Measurements from ENCODE around the gene ASCL5. TPM values are rescaled to one million over a fixed set of nuclear protein-coding genes. Genes with fewer than 3 reads are reported as not detected.

Gene ASCL5
- total RNA-seq, 1 experiment from 2014 or later, result not detected

DNA sequence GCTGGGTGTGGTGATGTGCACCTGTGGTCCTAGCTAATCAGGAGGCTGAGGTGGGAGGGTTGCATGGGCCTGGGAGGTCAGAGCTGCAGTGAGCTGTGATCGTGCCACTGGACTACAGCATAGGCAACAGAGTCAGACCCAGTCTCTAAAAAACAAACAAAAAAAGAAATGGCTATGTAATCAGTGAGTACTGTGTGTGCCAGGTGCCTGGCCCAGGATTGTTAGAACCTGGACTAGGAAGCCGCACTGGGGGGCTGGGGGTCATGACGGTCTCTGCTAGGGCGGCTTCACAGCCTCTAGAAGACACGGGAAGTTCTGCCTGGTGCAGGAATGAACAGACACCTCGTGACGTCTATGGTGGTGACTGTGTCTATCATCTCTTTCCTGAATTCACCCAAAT is 18.8 kb upstream of the ASCL5 start:
- H3K4me2 ChIP-seq (ENCODE audit: low read depth, low read length, poor library complexity, severe bottlenecking), result no peak overlapping the region

DNA sequence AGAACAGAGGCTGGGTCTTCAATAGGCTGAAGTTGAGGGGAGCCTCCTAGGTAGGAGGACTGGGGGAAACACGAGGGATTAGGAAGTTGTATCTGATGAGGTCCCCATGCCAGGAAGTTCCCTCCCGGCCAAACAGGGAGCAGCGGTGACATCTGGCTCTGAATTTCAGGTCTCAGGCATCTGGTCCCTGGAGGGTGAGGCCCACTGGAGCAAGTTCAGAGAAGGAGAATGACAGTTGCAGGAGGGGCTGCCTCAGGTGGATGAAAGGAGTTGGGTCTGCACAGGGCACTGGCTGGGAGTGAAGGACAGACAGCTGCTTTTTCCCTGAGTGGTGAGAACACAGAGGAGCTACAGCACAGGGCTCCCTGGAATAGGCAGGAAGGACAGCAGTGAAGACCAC is 18.1 kb upstream of the ASCL5 start:
- no peak overlapping the region for H3K4me3 ChIP-seq (ENCODE audit: low read length)
- no peak for DNase-seq
- H3K4me1 ChIP-seq (ENCODE audit: low read length), result peaks cover 7% of the 10 kb centered on the region
- H3K27ac ChIP-seq (ENCODE audit: low read length), result no peak overlapping the region
- no peaks in the 10 kb centered on the region for H3K9me2 ChIP-seq (replicated peaks; ENCODE audit: insufficient read depth, low read length)
- no peak overlapping the region for H2AFZ ChIP-seq (ENCODE audit: low read length)
- H3K9me3 ChIP-seq (ENCODE audit: low read length), result no peaks in the 10 kb centered on the region
- H3K4me2 ChIP-seq (ENCODE audit: low read depth, low read length, poor library complexity, severe bottlenecking), result no peak overlapping the region
- H3K9ac ChIP-seq (ENCODE audit: low read length), result no peak overlapping the region
- no peaks in the 10 kb centered on the region for H3K79me2 ChIP-seq (ENCODE audit: low read length)
- peaks cover 4% of the 10 kb centered on the region; the same call in 1 of the 2 replicates for H4K20me1 ChIP-seq (ENCODE audit: insufficient read depth, low read depth, low read length)
- H3K36me3 ChIP-seq (ENCODE audit: insufficient read depth, low read length), result peaks cover 8% of the 10 kb centered on the region
- H3K27me3 ChIP-seq (ENCODE audit: low read length), result no peaks in the 10 kb centered on the region

More for the DNA sequence above, 18.8 kb upstream of the ASCL5 start:
- Histone ChIP-seq H3K27ac (ENCODE audit: low read length) (no peak overlapping the region), H2AFZ (ENCODE audit: low read length) (no peak overlapping the region), H3K36me3 (ENCODE audit: insufficient read depth, low read length) (peaks cover 8% of the 10 kb centered on the region), H3K9ac (ENCODE audit: low read length) (no peak overlapping the region), H3K4me3 (ENCODE audit: low read length) (no peak overlapping the region), H3K27me3 (ENCODE audit: low read length) (no peaks in the 10 kb centered on the region), H4K20me1 (ENCODE audit: insufficient read depth, low read depth, low read length) (no peaks in the 10 kb centered on the region), H3K4me1 (ENCODE audit: low read length) (no peaks in the 10 kb centered on the region), H3K79me2 (ENCODE audit: low read length) (no peaks in the 10 kb centered on the region), H3K9me2 (replicated peaks; ENCODE audit: insufficient read depth, low read length) (no peaks in the 10 kb centered on the region), H3K9me3 (ENCODE audit: low read length) (no peaks in the 10 kb centered on the region)
- no peak for DNase-seq

DNA sequence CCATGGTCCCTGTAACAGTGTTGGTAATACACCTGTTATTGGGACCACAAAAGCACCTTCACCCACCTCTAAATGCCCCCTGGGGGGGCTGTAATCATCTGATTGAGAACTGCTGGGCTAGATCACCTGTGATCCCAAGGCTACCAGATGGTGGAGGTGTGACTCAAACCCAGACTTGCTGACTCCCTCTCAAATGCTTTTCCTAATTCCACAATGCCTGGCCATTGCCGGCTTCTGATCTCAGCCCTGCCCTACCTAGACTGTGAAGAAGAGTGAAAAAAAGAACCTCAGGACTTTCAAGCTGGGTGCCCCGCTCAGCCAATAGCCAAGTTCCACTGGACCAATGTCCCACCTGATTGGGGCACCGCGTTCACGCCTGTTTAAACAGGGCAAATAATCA is 17.7 kb upstream of the ASCL5 start:
- H3K36me3 ChIP-seq (ENCODE audit: insufficient read depth, low read length), result peaks cover 8% of the 10 kb centered on the region
- no peak overlapping the region for H2AFZ ChIP-seq (ENCODE audit: low read length)
- no peak overlapping the region for H3K27ac ChIP-seq (ENCODE audit: low read length)
- no peaks in the 10 kb centered on the region for H3K9me2 ChIP-seq (replicated peaks; ENCODE audit: insufficient read depth, low read length)
- H3K9me3 ChIP-seq (ENCODE audit: low read length), result no peaks in the 10 kb centered on the region
- no peaks in the 10 kb centered on the region for H3K27me3 ChIP-seq (ENCODE audit: low read length)
- no peak for DNase-seq
- peaks cover 4% of the 10 kb centered on the region; the same call in 1 of the 2 replicates for H4K20me1 ChIP-seq (ENCODE audit: insufficient read depth, low read depth, low read length)
- H3K4me3 ChIP-seq (ENCODE audit: low read length), result no peak overlapping the region
- peaks cover 8% of the 10 kb centered on the region for H3K4me1 ChIP-seq (ENCODE audit: low read length)
- H3K4me2 ChIP-seq (ENCODE audit: low read depth, low read length, poor library complexity, severe bottlenecking), result no peak overlapping the region
- no peak overlapping the region for H3K9ac ChIP-seq (ENCODE audit: low read length)
- H3K79me2 ChIP-seq (ENCODE audit: low read length), result no peaks in the 10 kb centered on the region

DNA sequence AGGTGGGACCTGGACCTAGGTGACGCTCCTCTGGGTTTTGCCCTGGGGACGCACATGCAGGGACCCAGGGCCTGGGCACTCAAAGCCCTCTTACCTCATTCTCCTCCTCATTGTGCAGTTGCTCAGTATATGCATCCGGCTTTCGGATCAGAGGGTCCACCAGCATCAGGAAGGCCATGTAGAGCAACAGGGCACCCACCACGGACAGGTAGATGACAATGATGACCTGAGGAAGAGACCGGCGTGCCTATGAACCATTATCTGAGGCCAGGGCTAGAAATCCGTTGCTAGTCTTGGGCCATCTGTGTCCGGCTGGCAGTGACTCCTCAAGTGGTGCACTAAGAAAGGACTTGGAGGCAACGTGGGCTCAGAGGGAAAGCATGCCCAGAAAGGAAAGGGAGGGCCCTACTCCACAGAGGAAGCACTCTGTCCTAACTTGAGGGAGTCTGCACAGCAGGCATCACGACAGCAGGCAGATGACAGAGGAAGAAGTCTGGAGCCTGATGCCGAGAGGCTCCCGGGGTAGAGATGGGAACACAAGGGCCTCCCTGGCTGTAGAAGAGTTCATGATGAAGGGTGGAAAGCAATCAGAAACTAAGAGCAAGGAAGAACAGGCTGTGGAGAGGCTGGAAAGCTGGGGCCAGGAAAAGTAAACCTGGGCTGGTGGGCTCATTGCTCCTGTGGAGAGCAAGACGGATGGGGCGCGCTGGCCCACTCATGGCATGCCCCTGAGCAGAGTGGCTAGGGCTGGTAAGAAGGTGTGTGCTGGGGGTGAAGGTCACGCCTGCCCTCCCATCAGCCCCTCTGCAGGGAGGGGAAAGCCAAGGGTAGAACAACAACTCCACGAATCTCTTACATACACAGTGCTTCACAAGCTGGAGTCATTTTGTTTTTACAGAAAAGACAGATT is 17.0 kb upstream of the ASCL5 start:
- H3K9ac ChIP-seq (ENCODE audit: low read length), result no peak overlapping the region
- H3K9me2 ChIP-seq (replicated peaks; ENCODE audit: insufficient read depth, low read length), result no peaks in the 10 kb centered on the region
- peaks cover 5% of the 10 kb centered on the region for H3K36me3 ChIP-seq (ENCODE audit: insufficient read depth, low read length)

DNA sequence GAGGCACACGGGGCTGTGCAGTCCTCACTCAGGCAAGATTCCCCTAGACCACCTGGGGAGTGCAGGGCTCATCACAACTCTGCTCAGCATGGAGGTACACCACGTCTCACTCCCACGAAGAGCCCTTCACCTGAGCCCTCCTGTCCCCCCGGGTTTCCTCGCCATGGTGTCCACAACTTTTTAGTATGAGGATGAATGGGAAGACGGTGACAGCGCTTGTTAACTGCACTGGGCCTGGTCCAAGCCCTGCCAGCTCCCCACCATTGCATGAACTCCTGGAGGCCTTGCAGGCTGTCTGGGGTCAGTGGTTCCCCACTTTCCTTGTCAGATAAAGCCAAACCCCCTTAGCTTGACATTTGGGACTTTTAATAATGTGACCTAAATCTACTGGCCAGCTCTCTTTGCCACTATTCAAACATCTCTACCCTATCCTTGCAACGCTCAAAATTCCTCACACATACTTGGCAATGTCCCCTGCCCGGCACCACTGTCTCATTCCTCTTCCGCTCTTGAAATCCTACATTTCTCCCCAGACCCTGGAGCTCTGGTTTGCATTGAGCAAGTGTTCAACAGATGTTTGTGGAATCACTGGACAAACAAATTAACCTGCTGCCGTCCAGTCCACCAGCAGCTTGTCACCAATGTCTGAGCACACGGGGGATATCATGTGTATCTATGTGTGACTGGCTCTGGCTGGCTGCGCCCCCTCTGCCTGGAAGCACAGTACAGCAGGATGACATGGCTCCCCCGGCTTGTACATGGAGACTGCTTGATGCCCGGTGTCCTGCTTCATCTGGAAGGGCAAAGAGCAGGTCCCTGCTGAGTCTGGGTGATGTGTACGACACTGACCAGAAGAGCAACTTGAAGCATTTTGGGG is 16.1 kb upstream of the ASCL5 start:
- Histone ChIP-seq H3K27ac (ENCODE audit: low read length) (no peak overlapping the region), H4K20me1 (ENCODE audit: insufficient read depth, low read depth, low read length) (peaks cover 4% of the 10 kb centered on the region; the same call in 1 of the 2 replicates), H3K36me3 (ENCODE audit: insufficient read depth, low read length) (no peaks in the 10 kb centered on the region; the same call in 1 of the 2 replicates), H3K9me3 (ENCODE audit: low read length) (no peaks in the 10 kb centered on the region), H3K9ac (ENCODE audit: low read length) (no peak overlapping the region), H3K4me2 (ENCODE audit: low read depth, low read length, poor library complexity, severe bottlenecking) (no peak overlapping the region), H3K9me2 (replicated peaks; ENCODE audit: insufficient read depth, low read length) (no peaks in the 10 kb centered on the region), H3K4me3 (ENCODE audit: low read length) (no peak overlapping the region), H3K27me3 (ENCODE audit: low read length) (no peaks in the 10 kb centered on the region), H3K79me2 (ENCODE audit: low read length) (no peaks in the 10 kb centered on the region), H3K4me1 (ENCODE audit: low read length) (peaks cover 8% of the 10 kb centered on the region), H2AFZ (ENCODE audit: low read length) (no peak overlapping the region)
- DNase-seq, result no peak

More for the DNA sequence above, 17.0 kb upstream of the ASCL5 start:
- no peak for DNase-seq
- Histone ChIP-seq H3K4me2 (ENCODE audit: low read depth, low read length, poor library complexity, severe bottlenecking) (no peak overlapping the region), H3K27ac (ENCODE audit: low read length) (no peak overlapping the region), H3K27me3 (ENCODE audit: low read length) (no peaks in the 10 kb centered on the region), H3K4me3 (ENCODE audit: low read length) (no peak overlapping the region), H2AFZ (ENCODE audit: low read length) (no peak overlapping the region), H3K9me3 (ENCODE audit: low read length) (no peaks in the 10 kb centered on the region), H3K79me2 (ENCODE audit: low read length) (no peaks in the 10 kb centered on the region), H4K20me1 (ENCODE audit: insufficient read depth, low read depth, low read length) (peaks cover 4% of the 10 kb centered on the region; the same call in 1 of the 2 replicates), H3K4me1 (ENCODE audit: low read length) (peaks cover 8% of the 10 kb centered on the region)

DNA sequence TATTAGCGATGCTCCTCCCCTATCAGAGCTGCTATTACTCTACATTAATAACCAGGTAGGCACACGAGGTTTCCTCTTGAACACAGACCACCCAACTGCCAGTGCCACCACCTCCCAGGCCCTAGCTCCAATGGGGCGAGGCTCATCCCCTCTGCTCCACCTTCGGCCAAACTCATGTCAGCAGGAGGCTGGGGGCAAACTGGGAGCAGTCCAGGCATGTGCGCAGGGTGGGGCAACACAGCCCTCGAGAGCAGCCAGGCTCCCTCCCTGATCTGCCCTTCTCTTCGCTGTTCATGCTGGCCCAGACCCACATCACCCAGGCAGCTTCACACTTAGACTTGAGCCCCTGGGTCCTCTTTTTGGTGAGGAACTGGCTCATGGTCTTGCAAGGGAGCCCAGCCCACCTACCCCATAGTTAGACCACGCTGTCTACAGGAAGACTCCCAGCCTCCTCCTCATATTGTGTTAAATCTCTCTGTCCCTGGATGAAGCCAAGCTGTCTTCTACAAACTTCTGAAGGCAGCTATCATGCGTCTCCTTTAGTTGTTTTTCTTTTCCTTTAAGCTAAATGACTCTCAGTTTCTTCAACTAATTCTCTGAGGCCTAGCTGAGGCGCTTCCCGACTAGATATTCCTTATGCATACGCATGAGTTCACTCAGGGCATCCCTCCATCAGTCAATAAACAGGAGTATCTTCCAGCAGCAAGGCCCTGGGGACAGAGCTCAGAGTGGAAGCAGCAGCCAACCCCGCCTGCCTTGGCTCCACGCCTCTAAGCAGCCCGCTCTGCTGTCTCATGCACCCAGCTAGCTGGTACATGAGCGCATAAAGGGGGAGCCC is 15.2 kb upstream of the ASCL5 start:
- H3K9me3 ChIP-seq (ENCODE audit: low read length), result no peaks in the 10 kb centered on the region
- no peak overlapping the region for H3K9ac ChIP-seq (ENCODE audit: low read length)
- no peak overlapping the region for H3K4me2 ChIP-seq (ENCODE audit: low read depth, low read length, poor library complexity, severe bottlenecking)
- DNase-seq, result no peak
- peaks cover 8% of the 10 kb centered on the region for H3K4me1 ChIP-seq (ENCODE audit: low read length)
- H3K36me3 ChIP-seq (ENCODE audit: insufficient read depth, low read length), result no peaks in the 10 kb centered on the region
- H3K79me2 ChIP-seq (ENCODE audit: low read length), result no peaks in the 10 kb centered on the region
- no peak overlapping the region for H3K4me3 ChIP-seq (ENCODE audit: low read length)
- no peaks in the 10 kb centered on the region for H3K9me2 ChIP-seq (replicated peaks; ENCODE audit: insufficient read depth, low read length)
- no peak overlapping the region for H2AFZ ChIP-seq (ENCODE audit: low read length)
- no peak overlapping the region for H3K27ac ChIP-seq (ENCODE audit: low read length)
- H3K27me3 ChIP-seq (ENCODE audit: low read length), result no peaks in the 10 kb centered on the region
- peaks cover 4% of the 10 kb centered on the region; the same call in 1 of the 2 replicates for H4K20me1 ChIP-seq (ENCODE audit: insufficient read depth, low read depth, low read length)

DNA sequence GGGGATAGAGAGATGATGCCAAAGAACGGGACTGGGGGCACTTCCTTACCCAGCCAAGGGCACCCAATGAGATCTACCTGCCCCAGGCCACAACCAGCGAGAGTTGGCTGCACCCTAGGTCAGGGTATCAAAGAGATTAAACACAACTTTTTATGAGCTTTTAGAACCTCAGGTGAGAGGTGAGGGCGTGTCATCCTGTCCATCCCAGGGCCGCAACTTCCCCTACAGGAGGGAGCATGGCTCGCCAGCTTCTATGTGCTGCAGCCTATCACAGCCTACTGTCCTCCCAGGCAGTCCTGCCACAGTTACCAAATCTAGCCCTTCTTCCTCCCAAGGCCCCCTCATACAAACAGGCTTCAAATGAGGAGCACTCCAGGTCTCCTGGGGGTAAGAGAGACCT is 14.4 kb upstream of the ASCL5 start:
- Histone ChIP-seq H3K9me3 (ENCODE audit: low read length) (no peaks in the 10 kb centered on the region), H3K4me3 (ENCODE audit: low read length) (no peak overlapping the region)

More for the DNA sequence above, 14.4 kb upstream of the ASCL5 start:
- Histone ChIP-seq H3K9me2 (replicated peaks; ENCODE audit: insufficient read depth, low read length) (no peaks in the 10 kb centered on the region), H3K27me3 (ENCODE audit: low read length) (no peaks in the 10 kb centered on the region), H4K20me1 (ENCODE audit: insufficient read depth, low read depth, low read length) (peaks cover 4% of the 10 kb centered on the region; the same call in 1 of the 2 replicates), H3K27ac (ENCODE audit: low read length) (no peak overlapping the region), H3K9ac (ENCODE audit: low read length) (no peak overlapping the region), H3K36me3 (ENCODE audit: insufficient read depth, low read length) (no peaks in the 10 kb centered on the region), H3K4me1 (ENCODE audit: low read length) (peaks cover 8% of the 10 kb centered on the region), H3K4me2 (ENCODE audit: low read depth, low read length, poor library complexity, severe bottlenecking) (no peak overlapping the region), H3K79me2 (ENCODE audit: low read length) (no peaks in the 10 kb centered on the region), H2AFZ (ENCODE audit: low read length) (no peak overlapping the region)
- no peak for DNase-seq

All from Karpas-422 (cell line).